Parathyroid adenoma (tissue), 2 donors: Measurements from ENCODE around the gene PSD.

ENCODE experiments used
- H2AFZ ChIP-seq: fragments of 300-600 bp; sonication (generic); one replicate; pipeline ENCODE4 v1.7.0; 2017; ENCODE audit warnings: antibody characterized with exemption, mild to moderate bottlenecking
- H3K27ac ChIP-seq: fragments of 300-600 bp; sonication (generic); one replicate; pipeline ENCODE4 v1.7.0; 2017
- H3K27me3 ChIP-seq: fragments of 300-600 bp; sonication (generic); one replicate; pipeline ENCODE4 v1.7.0; 2017; ENCODE audit warnings: low read length; ENCODE audit not compliant: control insufficient read depth, insufficient read depth
- H3K36me3 ChIP-seq: fragments of 300-600 bp; sonication (generic); one replicate; pipeline ENCODE4 v1.7.0; 2017; ENCODE audit warnings: low read length; ENCODE audit not compliant: control insufficient read depth, insufficient read depth
- H3K4me1 ChIP-seq: fragments of 300-600 bp; sonication (generic); one replicate; pipeline ENCODE4 v1.7.0; 2017; ENCODE audit warnings: control low read depth
- H3K4me2 ChIP-seq: fragments of 300-600 bp; sonication (generic); one replicate; pipeline ENCODE4 v1.7.0; 2017; ENCODE audit warnings: low read length
- H3K4me3 ChIP-seq: fragments of 300-600 bp; sonication (generic); one replicate; pipeline ENCODE4 v1.7.0; 2017; ENCODE audit warnings: low read depth, low read length
- H3K79me2 ChIP-seq: fragments of 300-600 bp; sonication (generic); one replicate; pipeline ENCODE4 v1.7.0; 2017; ENCODE audit warnings: control low read depth
- H3K9ac ChIP-seq: fragments of 300-600 bp; sonication (generic); one replicate; pipeline ENCODE4 v1.7.0; 2017; ENCODE audit warnings: mild to moderate bottlenecking
- H3K9me3 ChIP-seq: fragments of 300-600 bp; sonication (generic); one replicate; pipeline ENCODE4 v1.7.0; 2017; ENCODE audit warnings: low read length; ENCODE audit not compliant: control insufficient read depth
- TF ChIP-seq, protein P1 (sequence below): fragments of 300-600 bp; sonication (generic); IDR thresholded peaks from one replicate; pipeline ENCODE4 v1.7.0; 2017; ENCODE audit warnings: antibody characterized with exemption, mild to moderate bottlenecking
- donor health status: primary hyperparathyroidism.

Gene PSD

DNA sequence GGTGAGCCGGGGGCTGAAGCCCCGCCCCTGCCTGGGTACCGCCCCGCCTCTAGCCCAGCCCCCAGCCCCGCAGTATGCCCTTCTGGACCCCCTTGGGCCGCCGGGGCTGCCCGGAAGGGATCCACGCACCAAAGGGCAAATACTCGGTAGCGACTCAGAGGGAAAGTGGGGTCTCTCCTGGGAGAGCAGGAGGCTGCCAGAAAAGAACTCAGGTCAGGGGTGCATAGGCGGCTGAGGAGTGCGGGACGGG is 2.8 kb upstream of the PSD start:
- Histone ChIP-seq H3K9ac (peak overlapping the region; percentile 64), H3K9me3 (no peaks in the 10 kb centered on the region), H3K27me3 (no peaks in the 10 kb centered on the region), H3K4me3 (peak overlapping the region; percentile 85), H3K79me2 (peaks cover 9% of the 10 kb centered on the region), H2AFZ (peak overlapping the region; percentile 95), H3K36me3 (no peaks in the 10 kb centered on the region), H3K27ac (peak overlapping the region; percentile 98), H3K4me2 (peak overlapping the region; percentile 76), H3K4me1 (peaks cover 15% of the 10 kb centered on the region)
- TF ChIP-seq, protein P1, sequence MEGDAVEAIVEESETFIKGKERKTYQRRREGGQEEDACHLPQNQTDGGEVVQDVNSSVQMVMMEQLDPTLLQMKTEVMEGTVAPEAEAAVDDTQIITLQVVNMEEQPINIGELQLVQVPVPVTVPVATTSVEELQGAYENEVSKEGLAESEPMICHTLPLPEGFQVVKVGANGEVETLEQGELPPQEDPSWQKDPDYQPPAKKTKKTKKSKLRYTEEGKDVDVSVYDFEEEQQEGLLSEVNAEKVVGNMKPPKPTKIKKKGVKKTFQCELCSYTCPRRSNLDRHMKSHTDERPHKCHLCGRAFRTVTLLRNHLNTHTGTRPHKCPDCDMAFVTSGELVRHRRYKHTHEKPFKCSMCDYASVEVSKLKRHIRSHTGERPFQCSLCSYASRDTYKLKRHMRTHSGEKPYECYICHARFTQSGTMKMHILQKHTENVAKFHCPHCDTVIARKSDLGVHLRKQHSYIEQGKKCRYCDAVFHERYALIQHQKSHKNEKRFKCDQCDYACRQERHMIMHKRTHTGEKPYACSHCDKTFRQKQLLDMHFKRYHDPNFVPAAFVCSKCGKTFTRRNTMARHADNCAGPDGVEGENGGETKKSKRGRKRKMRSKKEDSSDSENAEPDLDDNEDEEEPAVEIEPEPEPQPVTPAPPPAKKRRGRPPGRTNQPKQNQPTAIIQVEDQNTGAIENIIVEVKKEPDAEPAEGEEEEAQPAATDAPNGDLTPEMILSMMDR = no peak

DNA sequence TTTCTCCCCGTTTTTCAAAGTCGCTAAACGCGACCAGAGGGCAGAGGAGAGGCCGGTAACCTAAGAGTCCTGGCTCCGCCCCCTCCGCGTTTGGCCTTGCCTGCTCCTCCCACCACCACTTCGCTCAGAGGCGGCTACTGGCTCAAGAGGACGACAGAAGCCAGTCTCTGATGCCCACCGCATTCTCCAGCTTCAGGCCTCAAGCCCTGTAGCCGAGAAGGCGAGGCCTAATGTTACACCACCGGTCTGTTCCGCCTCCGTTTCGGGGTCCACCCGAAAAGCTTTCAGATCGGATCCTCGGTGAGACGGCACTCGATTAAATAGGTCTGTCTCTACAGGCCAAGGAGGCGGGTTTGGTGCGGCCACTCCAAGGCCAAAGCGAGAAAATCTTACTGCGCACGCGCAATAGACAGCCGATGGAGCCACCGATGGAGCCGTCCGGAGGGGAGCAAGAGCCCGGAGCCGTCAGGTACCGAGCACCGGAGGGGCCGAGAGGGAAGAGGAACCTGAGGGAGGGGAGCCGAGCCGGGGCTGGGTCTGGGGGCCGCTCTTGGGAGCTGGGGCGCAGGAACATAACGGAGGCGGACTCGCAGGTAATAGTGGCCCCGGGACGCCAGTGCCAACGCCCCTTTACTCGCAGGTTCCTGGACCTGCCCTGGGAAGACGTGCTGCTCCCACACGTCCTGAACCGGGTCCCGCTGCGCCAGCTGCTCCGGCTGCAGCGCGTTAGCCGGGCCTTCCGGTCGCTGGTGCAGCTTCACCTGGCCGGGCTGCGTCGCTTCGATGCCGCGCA is 2.3 kb upstream of the PSD start, which contains the start of gene FBXL15:
Gene FBXL15 (plus strand): TSS at position 123 of the 793 bp plus-strand sequence. CDS start 294 bp downstream, at position 417.
- peak within 1 kb of the TSS; percentile 85 for H3K4me3 ChIP-seq
- no peaks in the 10 kb centered on the region for H3K27me3 ChIP-seq
- TF ChIP-seq, protein P1 = no peak
- peak within 1 kb of the TSS; percentile 98 for H3K27ac ChIP-seq
- H3K36me3 ChIP-seq = no peaks in the 10 kb centered on the region
- H3K9me3 ChIP-seq = no peaks in the 10 kb centered on the region
- peaks cover 15% of the 10 kb centered on the region for H3K4me1 ChIP-seq
- H2AFZ ChIP-seq = peak within 1 kb of the TSS; percentile 95
- H3K9ac ChIP-seq = peak within 1 kb of the TSS; percentile 64
- H3K4me2 ChIP-seq = peak within 1 kb of the TSS; percentile 76
- peaks cover 6% of the 10 kb centered on the region for H3K79me2 ChIP-seq

DNA sequence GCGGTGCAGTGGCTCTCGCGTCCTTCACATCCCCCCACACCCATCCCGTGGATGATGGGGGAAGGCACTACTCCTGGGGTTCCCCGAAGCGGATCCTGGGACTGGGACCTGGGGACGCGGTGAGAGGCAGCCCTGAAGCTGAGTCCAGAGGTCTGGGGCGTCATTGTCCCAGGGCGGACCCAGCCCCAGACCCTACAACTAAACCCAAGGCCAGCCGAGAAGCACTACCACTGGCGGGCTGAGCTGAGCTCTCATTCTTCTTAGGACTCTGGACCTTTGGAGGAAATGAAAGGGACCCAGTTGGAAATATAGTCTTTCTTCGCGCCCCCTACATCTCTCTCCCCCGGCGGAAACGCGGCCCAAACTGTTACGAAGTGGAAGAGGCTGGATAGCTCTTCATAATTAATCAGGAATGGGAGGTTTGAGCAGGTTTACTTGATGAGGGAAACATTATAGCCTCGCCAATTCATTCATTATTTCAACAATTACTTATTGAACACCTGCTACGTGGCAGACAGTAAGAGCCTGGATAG is 1.7 kb upstream of the PSD start:
- H3K9me3 ChIP-seq = no peaks in the 10 kb centered on the region
- peak overlapping the region; percentile 76 for H3K4me2 ChIP-seq
- H3K4me1 ChIP-seq = peaks cover 15% of the 10 kb centered on the region
- H2AFZ ChIP-seq = peak overlapping the region; percentile 95
- H3K4me3 ChIP-seq = peak overlapping the region; percentile 85
- peaks cover 6% of the 10 kb centered on the region for H3K79me2 ChIP-seq
- no peaks in the 10 kb centered on the region for H3K27me3 ChIP-seq
- peak overlapping the region; percentile 98 for H3K27ac ChIP-seq
- no peaks in the 10 kb centered on the region for H3K36me3 ChIP-seq
- TF ChIP-seq, protein P1 = no peak
- peak overlapping the region; percentile 64 for H3K9ac ChIP-seq

DNA sequence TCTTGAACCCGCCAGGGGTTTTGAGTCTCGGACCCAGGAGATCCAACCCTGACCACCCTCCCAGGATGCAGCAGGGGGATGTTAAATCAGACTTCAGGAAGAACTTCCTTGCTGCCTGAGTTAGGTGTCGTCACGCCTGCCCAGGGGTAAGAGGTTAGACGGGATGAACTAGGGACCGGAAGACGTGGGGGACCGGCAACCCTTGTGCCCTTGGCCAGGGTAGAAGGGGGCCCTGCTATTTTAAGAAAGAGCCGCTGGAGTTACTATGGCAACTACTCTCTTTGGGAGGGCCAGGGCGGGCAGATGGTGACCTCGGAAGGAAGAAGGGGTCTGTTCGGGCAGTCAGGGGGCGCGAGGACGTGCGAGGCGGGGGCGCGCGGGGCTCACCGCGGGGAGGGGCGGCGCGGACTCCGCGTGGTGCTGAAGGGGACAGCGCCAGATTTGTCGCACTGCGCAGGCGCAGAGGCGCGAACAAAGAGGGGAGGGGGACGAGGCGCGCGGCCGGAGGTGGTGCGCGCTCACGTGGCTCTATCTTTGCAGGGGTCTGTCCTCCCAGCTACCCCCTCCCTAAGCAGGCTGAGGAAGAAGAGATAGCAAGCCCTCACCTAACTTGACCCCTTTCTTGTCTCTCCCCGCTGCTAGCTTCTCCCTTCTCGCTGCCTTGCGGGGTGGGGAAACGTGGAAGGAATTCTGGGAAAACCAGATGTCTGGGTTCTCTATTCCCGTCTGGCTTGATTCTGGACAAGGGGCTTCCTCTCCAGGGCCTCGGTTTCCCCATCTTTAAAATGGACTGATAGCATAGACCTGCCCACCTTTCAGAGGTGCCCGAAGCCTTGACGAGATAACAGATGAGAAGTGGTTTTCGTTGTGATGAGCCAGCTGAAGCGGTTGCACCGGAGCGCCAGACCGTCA is 940 bp upstream of the PSD start:
- Histone ChIP-seq H3K4me3 (peak overlapping the region; percentile 85), H3K9me3 (no peaks in the 10 kb centered on the region), H3K9ac (peak overlapping the region; percentile 64), H3K4me2 (peak overlapping the region; percentile 76), H3K27ac (peak overlapping the region; percentile 98), H2AFZ (peak overlapping the region; percentile 95), H3K27me3 (no peaks in the 10 kb centered on the region), H3K79me2 (peaks cover 5% of the 10 kb centered on the region), H3K36me3 (no peaks in the 10 kb centered on the region), H3K4me1 (peaks cover 15% of the 10 kb centered on the region)
- TF ChIP-seq, protein P1 = no peak
